GM23338 (cell line): ENCODE measurements around the gene AASDH.

Experiments used
- CREB1 ChIP-seq: fragments of 250-450 bp; sonication (Bioruptor Pico); IDR thresholded peaks from 2 replicates; pipeline ENCODE4 v1.5.0; 2020; ENCODE audit warnings: low read depth, mild to moderate bottlenecking, moderate library complexity
- EZH2 ChIP-seq: fragments of 200-600 bp; sonication (generic); IDR thresholded peaks from one replicate; pipeline ENCODE4 v1.8.0; 2017; ENCODE audit warnings: antibody characterized with exemption, mild to moderate bottlenecking, low read depth; ENCODE audit not compliant: unreplicated experiment
- JUNB ChIP-seq: IDR thresholded peaks from one replicate; pipeline ENCODE4 v1.6.1; 2016; ENCODE audit warnings: antibody characterized with exemption; ENCODE audit not compliant: unreplicated experiment
- POLR2AphosphoS5 ChIP-seq: IDR thresholded peaks from 2 replicates; pipeline ENCODE4 v1.6.1; 2016; ENCODE audit warnings: antibody characterized with exemption, low read depth
- STAT1 ChIP-seq: IDR thresholded peaks from one replicate; pipeline ENCODE4 v1.6.1; 2016; ENCODE audit warnings: antibody characterized with exemption; ENCODE audit not compliant: unreplicated experiment
- ZNF331 ChIP-seq: fragments of 250-450 bp; sonication (Bioruptor Pico); IDR thresholded peaks from 2 replicates; pipeline ENCODE4 v1.5.0; 2020; ENCODE audit warnings: low read depth, mild to moderate bottlenecking, moderate library complexity
- TF ChIP-seq, protein P1 (sequence below), 2 experiments: fragments of 200-600 bp in 1 of 2; sonication (generic) in 1 of 2; conservative IDR thresholded peaks; 2 replicates each; pipeline versions ENCODE4 v1.5.1 to v1.6.1; 2016 to 2017; ENCODE audit warnings: antibody characterized with exemption in 2 of 2, low read depth in 2 of 2, mild to moderate bottlenecking in 2 of 2, moderate library complexity in 1 of 2
- TF ChIP-seq, protein P2 (sequence below): IDR thresholded peaks from one replicate; pipeline ENCODE4 v1.6.1; 2018; ENCODE audit warnings: antibody characterized with exemption; ENCODE audit not compliant: unreplicated experiment

GRCh38 chr4:56414135-56414670, 26.9 kb upstream of the AASDH start:
- TF ChIP-seq EZH2 (no peak), ZNF331 (CRISPR knock-in tag) (no peak), STAT1 (no peak), JUNB (no peak), POLR2AphosphoS5 (no peak), CREB1 (no peak)
- TF ChIP-seq, protein P1, sequence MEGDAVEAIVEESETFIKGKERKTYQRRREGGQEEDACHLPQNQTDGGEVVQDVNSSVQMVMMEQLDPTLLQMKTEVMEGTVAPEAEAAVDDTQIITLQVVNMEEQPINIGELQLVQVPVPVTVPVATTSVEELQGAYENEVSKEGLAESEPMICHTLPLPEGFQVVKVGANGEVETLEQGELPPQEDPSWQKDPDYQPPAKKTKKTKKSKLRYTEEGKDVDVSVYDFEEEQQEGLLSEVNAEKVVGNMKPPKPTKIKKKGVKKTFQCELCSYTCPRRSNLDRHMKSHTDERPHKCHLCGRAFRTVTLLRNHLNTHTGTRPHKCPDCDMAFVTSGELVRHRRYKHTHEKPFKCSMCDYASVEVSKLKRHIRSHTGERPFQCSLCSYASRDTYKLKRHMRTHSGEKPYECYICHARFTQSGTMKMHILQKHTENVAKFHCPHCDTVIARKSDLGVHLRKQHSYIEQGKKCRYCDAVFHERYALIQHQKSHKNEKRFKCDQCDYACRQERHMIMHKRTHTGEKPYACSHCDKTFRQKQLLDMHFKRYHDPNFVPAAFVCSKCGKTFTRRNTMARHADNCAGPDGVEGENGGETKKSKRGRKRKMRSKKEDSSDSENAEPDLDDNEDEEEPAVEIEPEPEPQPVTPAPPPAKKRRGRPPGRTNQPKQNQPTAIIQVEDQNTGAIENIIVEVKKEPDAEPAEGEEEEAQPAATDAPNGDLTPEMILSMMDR (conservative IDR thresholded peaks at IDR 0.05; ENCODE audit: low read depth in 2 of 2), result no peak
- TF ChIP-seq, protein P2, sequence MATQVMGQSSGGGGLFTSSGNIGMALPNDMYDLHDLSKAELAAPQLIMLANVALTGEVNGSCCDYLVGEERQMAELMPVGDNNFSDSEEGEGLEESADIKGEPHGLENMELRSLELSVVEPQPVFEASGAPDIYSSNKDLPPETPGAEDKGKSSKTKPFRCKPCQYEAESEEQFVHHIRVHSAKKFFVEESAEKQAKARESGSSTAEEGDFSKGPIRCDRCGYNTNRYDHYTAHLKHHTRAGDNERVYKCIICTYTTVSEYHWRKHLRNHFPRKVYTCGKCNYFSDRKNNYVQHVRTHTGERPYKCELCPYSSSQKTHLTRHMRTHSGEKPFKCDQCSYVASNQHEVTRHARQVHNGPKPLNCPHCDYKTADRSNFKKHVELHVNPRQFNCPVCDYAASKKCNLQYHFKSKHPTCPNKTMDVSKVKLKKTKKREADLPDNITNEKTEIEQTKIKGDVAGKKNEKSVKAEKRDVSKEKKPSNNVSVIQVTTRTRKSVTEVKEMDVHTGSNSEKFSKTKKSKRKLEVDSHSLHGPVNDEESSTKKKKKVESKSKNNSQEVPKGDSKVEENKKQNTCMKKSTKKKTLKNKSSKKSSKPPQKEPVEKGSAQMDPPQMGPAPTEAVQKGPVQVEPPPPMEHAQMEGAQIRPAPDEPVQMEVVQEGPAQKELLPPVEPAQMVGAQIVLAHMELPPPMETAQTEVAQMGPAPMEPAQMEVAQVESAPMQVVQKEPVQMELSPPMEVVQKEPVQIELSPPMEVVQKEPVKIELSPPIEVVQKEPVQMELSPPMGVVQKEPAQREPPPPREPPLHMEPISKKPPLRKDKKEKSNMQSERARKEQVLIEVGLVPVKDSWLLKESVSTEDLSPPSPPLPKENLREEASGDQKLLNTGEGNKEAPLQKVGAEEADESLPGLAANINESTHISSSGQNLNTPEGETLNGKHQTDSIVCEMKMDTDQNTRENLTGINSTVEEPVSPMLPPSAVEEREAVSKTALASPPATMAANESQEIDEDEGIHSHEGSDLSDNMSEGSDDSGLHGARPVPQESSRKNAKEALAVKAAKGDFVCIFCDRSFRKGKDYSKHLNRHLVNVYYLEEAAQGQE, result no peak
